Duodenal mucosa (tissue), 2 donors: ENCODE measurements around the gene PPP2R3C.
"Not testable (repeated sequence)": the region's sequence is repeated elsewhere in the genome, so short reads cannot be mapped to it uniquely, and the experiment has no call there.

Source experiments
- H3K27ac ChIP-seq: one replicate; pipeline ENCODE4 v1.7.0; 2013; ENCODE audit warnings: low read depth, low read length
- H3K27me3 ChIP-seq, 2 donors: one replicate each; pipeline ENCODE4 v1.7.0; 2013; ENCODE audit warnings: low read length in 2 of 2, control low read depth in 1 of 2; ENCODE audit not compliant: insufficient read depth in 2 of 2, control insufficient read depth in 1 of 2
- H3K36me3 ChIP-seq, 2 donors: one replicate each; pipeline ENCODE4 v1.7.0; 2013; ENCODE audit warnings: low read length in 2 of 2, control low read depth in 1 of 2; ENCODE audit not compliant: insufficient read depth in 2 of 2, control insufficient read depth in 1 of 2
- H3K4me1 ChIP-seq, 2 donors: one replicate each; pipeline ENCODE4 v1.7.0; 2013; ENCODE audit warnings: low read length in 2 of 2, control low read depth in 1 of 2; ENCODE audit not compliant: insufficient read depth in 2 of 2, control insufficient read depth in 1 of 2
- H3K4me3 ChIP-seq, 2 donors: one replicate each; pipeline ENCODE4 v1.7.0; 2013; ENCODE audit warnings: low read length in 2 of 2, low read depth in 1 of 2
- H3K9ac ChIP-seq, 2 donors: one replicate each; pipeline ENCODE4 v1.7.0; 2013; ENCODE audit warnings: low read length in 2 of 2, low read depth in 1 of 2
- H3K9me3 ChIP-seq, 2 donors: one replicate each; pipeline ENCODE4 v1.7.0; 2013; ENCODE audit warnings: low read length in 2 of 2, control low read depth in 1 of 2; ENCODE audit not compliant: control insufficient read depth in 1 of 2

PPP2R3C gene

GRCh38 chr14:35068238-35069012 is 53.4 kb downstream of the PPP2R3C start:
- H3K27me3 ChIP-seq: no peaks in the 10 kb centered on the region
- no peaks in the 10 kb centered on the region for H3K9me3 ChIP-seq
- peaks cover 0 to 6% of the 10 kb centered on the region in 2 donors for H3K4me1 ChIP-seq
- H3K9ac ChIP-seq: no peak overlapping the region
- no peak overlapping the region for H3K27ac ChIP-seq
- no peak overlapping the region for H3K4me3 ChIP-seq
- H3K36me3 ChIP-seq: peaks cover 4 to 14% of the 10 kb centered on the region in 2 donors

GRCh38 chr14:35065731-35066130 is 56.1 kb downstream of the PPP2R3C start:
- H3K9me3 ChIP-seq, H3K9ac ChIP-seq, H3K4me1 ChIP-seq, H3K27me3 ChIP-seq, H3K27ac ChIP-seq, H3K36me3 ChIP-seq, H3K4me3 ChIP-seq: not testable (repeated sequence)

- H3K9ac ChIP-seq, H3K4me3 ChIP-seq: not testable (repeated sequence)
Observed at GRCh38 chr14:35061113-35061791, 60.5 kb downstream of the PPP2R3C start.

GRCh38 chr14:35052637-35053036 is 69.2 kb downstream of the PPP2R3C start:
- H3K9ac ChIP-seq: no peak overlapping the region
- H3K27ac ChIP-seq: no peak overlapping the region
- no peaks in the 10 kb centered on the region for H3K4me1 ChIP-seq
- H3K9me3 ChIP-seq: no peaks in the 10 kb centered on the region
- peaks cover 2 to 35% of the 10 kb centered on the region in 2 donors for H3K36me3 ChIP-seq
- no peak overlapping the region for H3K4me3 ChIP-seq
- no peaks in the 10 kb centered on the region for H3K27me3 ChIP-seq

More at GRCh38 chr14:35061113-35061791, 60.5 kb downstream of the PPP2R3C start:
- H3K9me3 ChIP-seq, H3K27ac ChIP-seq, H3K4me1 ChIP-seq, H3K27me3 ChIP-seq: not testable (repeated sequence)
- H3K36me3 ChIP-seq: peaks cover 3 to 24% of the 10 kb centered on the region in 2 donors

GRCh38 chr14:35051796-35052195 is 70.0 kb downstream of the PPP2R3C start:
- no peak overlapping the region for H3K9ac ChIP-seq
- no peaks in the 10 kb centered on the region for H3K4me1 ChIP-seq
- H3K27me3 ChIP-seq: no peaks in the 10 kb centered on the region
- no peak overlapping the region for H3K4me3 ChIP-seq
- no peak overlapping the region for H3K27ac ChIP-seq
- no peaks in the 10 kb centered on the region for H3K9me3 ChIP-seq
- H3K36me3 ChIP-seq: peaks cover 2 to 31% of the 10 kb centered on the region in 2 donors

GRCh38 chr14:35050652-35051051 is 71.1 kb downstream of the PPP2R3C start:
- Histone ChIP-seq H3K36me3 (peaks cover 2 to 31% of the 10 kb centered on the region in 2 donors), H3K9ac (no peak overlapping the region), H3K27me3 (no peaks in the 10 kb centered on the region), H3K9me3 (no peaks in the 10 kb centered on the region), H3K27ac (no peak overlapping the region), H3K4me3 (no peak overlapping the region), H3K4me1 (no peaks in the 10 kb centered on the region)

GRCh38 chr14:35047976-35048513 is 73.7 kb downstream of the PPP2R3C start:
- no peaks in the 10 kb centered on the region for H3K9me3 ChIP-seq
- no peaks in the 10 kb centered on the region for H3K4me1 ChIP-seq
- H3K36me3 ChIP-seq: peaks cover 2 to 24% of the 10 kb centered on the region in 2 donors
- peak overlapping the region; percentile 25 for H3K27ac ChIP-seq
- H3K27me3 ChIP-seq: no peaks in the 10 kb centered on the region
- peak overlapping the region; percentile 1 to 89 for H3K9ac ChIP-seq
- peak overlapping the region; percentile 88 to 91 for H3K4me3 ChIP-seq

- Histone ChIP-seq H3K4me1 (no peaks in the 10 kb centered on the region), H3K4me3 (peak overlapping the region; percentile 88 to 91), H3K9ac (peak overlapping the region; percentile 89 to 97)
Observed at GRCh38 chr14:35046751-35047536, 74.8 kb downstream of the PPP2R3C start.

GRCh38 chr14:35046048-35046750 is 75.6 kb downstream of the PPP2R3C start, which contains the start of gene FAM177A1:
Gene FAM177A1, plus strand, starts transcription at chr14:35046272. Its CDS starts 192 bp downstream, at chr14:35046464.
- H3K27ac ChIP-seq: peak within 1 kb of the TSS; percentile 98
- peak within 1 kb of the TSS; percentile 89 to 97 for H3K9ac ChIP-seq
- no peaks in the 10 kb centered on the region for H3K27me3 ChIP-seq
- H3K4me3 ChIP-seq: peak within 1 kb of the TSS; percentile 88 to 91
- H3K36me3 ChIP-seq: peaks cover 0 to 10% of the 10 kb centered on the region in 2 donors
- no peaks in the 10 kb centered on the region for H3K9me3 ChIP-seq
- H3K4me1 ChIP-seq: no peaks in the 10 kb centered on the region

More at GRCh38 chr14:35046751-35047536, 74.8 kb downstream of the PPP2R3C start:
- Histone ChIP-seq H3K9me3 (no peaks in the 10 kb centered on the region), H3K27me3 (no peaks in the 10 kb centered on the region), H3K27ac (peak overlapping the region; percentile 98), H3K36me3 (peaks cover 1 to 17% of the 10 kb centered on the region in 2 donors)
